Activated B cell treated with CpG ODN at 0.5 μM for 24 hours (primary cell): ENCODE measurements around the gene THOC7. TPM values are rescaled to one million over a fixed set of nuclear protein-coding genes. Genes with fewer than 3 reads are reported as not detected.

Experiments
- ATAC-seq: fragments of 200-7000 bp; cut with Tn5 transposase; one replicate; pipeline ENCODE4 v1.10.0; 2021; ENCODE audit warnings: low read depth, mild to moderate bottlenecking, moderate library complexity
- CTCF ChIA-PET: fragments of 350-600 bp; sonication (Branson Sonifier 250); formaldehyde crosslinking; loops from one replicate; lab custom pipeline; 2021; ENCODE audit warnings: antibody characterized with exemption; lab: Charles Lee
- POLR2A ChIA-PET: fragments of 350-600 bp; sonication (Branson Sonifier 250); formaldehyde crosslinking; loops from one replicate; lab custom pipeline; 2021; ENCODE audit warnings: antibody characterized with exemption; lab: Charles Lee
- DNase-seq: peaks from one replicate; pipeline ENCODE4 v3.0.0; 2022
- H3K27ac Mint-ChIP-seq: one replicate; pipeline ENCODE4 v1.8.0; 2020; ENCODE audit warnings: mixed read lengths
- H3K27me3 Mint-ChIP-seq: one replicate; pipeline ENCODE4 v1.8.0; 2021; ENCODE audit warnings: mixed read lengths
- H3K36me3 Mint-ChIP-seq: one replicate; pipeline ENCODE4 v1.8.0; 2021; ENCODE audit warnings: low read depth, mixed read lengths
- H3K4me1 Mint-ChIP-seq: one replicate; pipeline ENCODE4 v1.8.0; 2021; ENCODE audit warnings: mixed read lengths
- H3K4me3 Mint-ChIP-seq: one replicate; pipeline ENCODE4 v1.8.0; 2020; ENCODE audit warnings: mild to moderate bottlenecking, mixed read lengths
- H3K9me3 Mint-ChIP-seq: one replicate; pipeline ENCODE4 v1.8.0; 2020; ENCODE audit warnings: mixed read lengths
- intact Hi-C: fragments of 100-400 bp; cut with micrococcal nuclease; formaldehyde crosslinking; loops from one replicate; pipeline ENCODE4 v1.15.1; 2024
- total RNA-seq: library from RNA; stranded (reverse); gene quantifications from 2 replicates; pipeline ENCODE4 v1.2.3, GENCODE V29; 2022
- TF ChIP-seq, protein P1 (sequence below): fragments of 200-600 bp; IDR thresholded peaks from one replicate; pipeline ENCODE4 v1.8.0; 2022; ENCODE audit warnings: antibody characterized with exemption, mild to moderate bottlenecking

THOC7 gene
- total RNA-seq, 1 donor from 2014 or later, result 50.2 TPM

DNA sequence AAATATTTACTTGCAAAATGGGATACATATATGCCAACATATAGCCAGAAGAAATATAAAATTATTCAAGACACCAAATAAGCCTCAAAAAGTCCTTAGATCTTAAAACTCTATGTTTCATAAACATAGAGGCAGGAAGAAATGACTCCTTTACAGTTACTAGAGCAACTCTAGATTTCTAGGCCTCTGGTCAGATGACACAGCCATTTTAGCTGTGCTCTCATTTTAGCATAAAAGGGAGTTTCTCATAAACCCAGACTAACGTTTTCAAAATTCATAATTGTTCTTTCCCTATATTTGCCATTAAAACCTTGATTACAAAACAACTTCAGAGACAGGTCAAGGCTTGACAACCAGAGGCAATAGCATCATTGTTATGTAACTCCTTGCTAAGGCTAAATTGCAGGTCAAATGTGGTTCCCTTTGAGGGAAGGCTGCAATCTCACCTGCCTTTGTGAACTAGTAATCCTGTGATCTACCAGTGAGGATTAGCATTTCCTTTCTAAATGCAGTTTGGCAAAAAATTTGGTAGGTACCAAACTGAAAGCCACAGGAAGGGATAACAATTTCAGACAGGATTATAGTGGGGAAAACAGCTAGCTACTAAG, 8.2 kb downstream of the THOC7 start:
- peaks cover 5% of the 10 kb centered on the region for H3K4me1 Mint-ChIP-seq
- TF ChIP-seq, protein P1, sequence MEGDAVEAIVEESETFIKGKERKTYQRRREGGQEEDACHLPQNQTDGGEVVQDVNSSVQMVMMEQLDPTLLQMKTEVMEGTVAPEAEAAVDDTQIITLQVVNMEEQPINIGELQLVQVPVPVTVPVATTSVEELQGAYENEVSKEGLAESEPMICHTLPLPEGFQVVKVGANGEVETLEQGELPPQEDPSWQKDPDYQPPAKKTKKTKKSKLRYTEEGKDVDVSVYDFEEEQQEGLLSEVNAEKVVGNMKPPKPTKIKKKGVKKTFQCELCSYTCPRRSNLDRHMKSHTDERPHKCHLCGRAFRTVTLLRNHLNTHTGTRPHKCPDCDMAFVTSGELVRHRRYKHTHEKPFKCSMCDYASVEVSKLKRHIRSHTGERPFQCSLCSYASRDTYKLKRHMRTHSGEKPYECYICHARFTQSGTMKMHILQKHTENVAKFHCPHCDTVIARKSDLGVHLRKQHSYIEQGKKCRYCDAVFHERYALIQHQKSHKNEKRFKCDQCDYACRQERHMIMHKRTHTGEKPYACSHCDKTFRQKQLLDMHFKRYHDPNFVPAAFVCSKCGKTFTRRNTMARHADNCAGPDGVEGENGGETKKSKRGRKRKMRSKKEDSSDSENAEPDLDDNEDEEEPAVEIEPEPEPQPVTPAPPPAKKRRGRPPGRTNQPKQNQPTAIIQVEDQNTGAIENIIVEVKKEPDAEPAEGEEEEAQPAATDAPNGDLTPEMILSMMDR, result no peak
- POLR2A ChIA-PET, result no interaction called here
- H3K36me3 Mint-ChIP-seq, result no peaks in the 10 kb centered on the region
- H3K27ac Mint-ChIP-seq, result no peak overlapping the region
- H3K4me3 Mint-ChIP-seq, result no peak overlapping the region
- no peaks in the 10 kb centered on the region for H3K9me3 Mint-ChIP-seq
- CTCF ChIA-PET, result no interaction called here
- intact Hi-C loops, result no loop called here
- DNase-seq, result no peak
- H3K27me3 Mint-ChIP-seq, result no peaks in the 10 kb centered on the region
- no peak for ATAC-seq

DNA sequence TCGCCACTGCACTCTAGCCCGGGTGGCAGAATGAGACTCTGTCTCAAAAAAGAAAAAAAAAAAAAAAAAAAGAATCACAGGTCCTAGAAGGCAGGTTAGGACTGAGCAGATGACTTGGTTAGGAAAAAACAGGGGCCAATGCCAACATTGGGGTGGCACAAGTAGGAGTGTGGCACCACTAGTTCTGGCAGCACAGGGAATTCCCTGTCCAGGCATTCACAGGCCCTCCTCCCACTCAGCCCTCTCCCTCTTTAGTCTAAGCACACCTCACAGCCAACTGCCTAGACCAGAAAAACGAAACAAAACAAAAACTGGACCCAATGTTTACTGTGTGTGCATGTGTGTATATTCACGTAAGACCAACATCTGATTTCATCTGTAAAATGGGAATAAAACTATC, 10.5 kb downstream of the THOC7 start:
- POLR2A ChIA-PET, result interaction anchor here (0.7 kb wide), 2 partner anchors 18 to 140 kb away, joined by 4 to 8 read pairs; no protein-coding TSS in a partner anchor
- Mint-ChIP-seq H3K4me1 (peaks cover 2% of the 10 kb centered on the region), H3K27ac (no peak overlapping the region)

DNA sequence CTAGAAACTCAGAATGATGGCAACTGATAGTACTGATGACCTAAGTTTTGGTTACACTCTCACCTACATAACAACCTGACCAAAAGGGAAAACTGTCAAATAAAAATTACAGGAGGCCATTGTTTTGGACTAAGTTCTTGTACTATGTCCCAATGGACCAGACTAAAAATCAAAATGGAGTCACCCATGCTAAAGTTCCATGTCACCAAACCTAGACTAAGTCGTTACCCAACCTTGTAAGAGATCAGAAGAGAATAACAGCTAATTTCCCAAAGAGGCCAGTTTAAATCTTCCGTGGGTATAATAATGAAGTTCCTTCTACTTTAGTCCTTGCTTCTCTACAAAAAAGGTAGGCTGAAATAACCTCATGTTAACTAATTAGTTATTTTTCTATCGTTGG, 12.3 kb downstream of the THOC7 start:
- CTCF ChIA-PET, result no interaction called here
- POLR2A ChIA-PET, result no interaction called here

More for the DNA sequence above, 10.5 kb downstream of the THOC7 start:
- no peak overlapping the region for H3K4me3 Mint-ChIP-seq
- H3K9me3 Mint-ChIP-seq, result no peaks in the 10 kb centered on the region
- H3K36me3 Mint-ChIP-seq, result no peaks in the 10 kb centered on the region
- CTCF ChIA-PET, result no interaction called here
- no peak for DNase-seq
- ATAC-seq, result no peak
- intact Hi-C loops, result no loop called here
- TF ChIP-seq, protein P1, result no peak
- no peaks in the 10 kb centered on the region for H3K27me3 Mint-ChIP-seq

DNA sequence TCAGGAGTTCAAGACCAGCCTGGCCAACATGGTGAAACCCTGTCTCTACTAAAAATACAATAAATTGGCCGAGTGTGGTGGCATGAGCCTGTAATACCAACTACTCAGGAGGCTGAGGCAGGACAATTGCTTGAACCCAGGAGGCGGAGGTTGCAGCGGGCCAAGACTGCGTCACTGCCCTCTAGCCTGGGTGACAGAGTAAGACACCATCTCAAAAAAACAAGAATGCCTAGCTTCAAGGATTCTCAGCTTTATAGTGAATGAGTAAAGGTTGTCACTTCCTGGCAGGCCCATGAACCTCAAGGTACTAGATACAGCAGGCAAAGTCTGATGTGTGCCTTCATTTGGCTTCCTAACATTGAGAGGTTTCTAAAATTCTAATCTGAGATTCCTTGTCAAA, 14.4 kb downstream of the THOC7 start:
- no peaks in the 10 kb centered on the region for H3K4me1 Mint-ChIP-seq
- no peaks in the 10 kb centered on the region for H3K36me3 Mint-ChIP-seq
- intact Hi-C loops, result no loop called here
- H3K9me3 Mint-ChIP-seq, result no peaks in the 10 kb centered on the region
- TF ChIP-seq, protein P1, result no peak
- ATAC-seq (no peak), DNase-seq (no peak)
- ChIA-PET POLR2A (no interaction called here), CTCF (no interaction called here)
- H3K27ac Mint-ChIP-seq, result no peak overlapping the region
- H3K4me3 Mint-ChIP-seq, result no peak overlapping the region
- H3K27me3 Mint-ChIP-seq, result no peaks in the 10 kb centered on the region

More for the DNA sequence above, 12.3 kb downstream of the THOC7 start:
- DNase-seq (no peak), ATAC-seq (no peak)
- Mint-ChIP-seq H3K9me3 (no peaks in the 10 kb centered on the region), H3K4me3 (no peak overlapping the region), H3K36me3 (no peaks in the 10 kb centered on the region), H3K27me3 (no peaks in the 10 kb centered on the region), H3K27ac (no peak overlapping the region), H3K4me1 (no peaks in the 10 kb centered on the region)
- TF ChIP-seq, protein P1, result no peak
- intact Hi-C loops, result no loop called here

DNA sequence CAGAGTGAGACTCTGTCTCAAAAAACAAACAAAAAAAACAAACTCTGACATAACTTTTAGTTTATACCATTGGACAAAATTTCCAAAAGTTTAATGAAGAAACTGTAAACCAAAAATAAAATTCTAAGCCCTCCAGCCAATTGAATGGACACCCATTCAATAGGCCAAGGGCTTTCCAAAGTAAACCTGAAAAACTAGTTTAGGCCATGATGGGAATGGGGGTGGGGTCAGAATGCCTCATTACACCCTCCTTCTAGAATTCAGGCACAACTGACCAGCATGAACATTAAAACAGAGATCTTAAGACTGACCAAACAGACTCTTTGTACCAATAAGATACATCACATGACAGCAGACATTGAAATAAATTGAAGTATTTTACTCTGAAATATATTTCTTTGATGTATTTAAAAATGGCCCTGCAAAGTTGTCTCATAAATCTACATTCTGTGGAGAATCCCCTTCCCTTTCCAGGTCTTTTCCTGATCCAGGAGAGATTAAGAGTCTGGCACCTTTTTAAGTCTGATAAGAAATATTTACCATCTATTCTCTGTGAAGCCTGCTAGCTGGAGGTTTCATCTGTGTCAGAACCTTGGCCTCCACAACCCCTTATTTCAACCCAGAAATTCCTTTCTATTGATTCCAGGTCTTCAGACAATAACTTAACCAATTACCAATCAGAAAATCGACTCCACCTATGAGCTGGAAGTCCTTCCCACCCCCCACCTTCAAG, 15.7 kb downstream of the THOC7 start:
- POLR2A ChIA-PET, result no interaction called here

More for the DNA sequence above, 15.7 kb downstream of the THOC7 start:
- Mint-ChIP-seq H3K4me3 (no peak overlapping the region), H3K9me3 (no peaks in the 10 kb centered on the region), H3K36me3 (peaks cover 1% of the 10 kb centered on the region), H3K27me3 (no peaks in the 10 kb centered on the region), H3K4me1 (no peaks in the 10 kb centered on the region), H3K27ac (no peak overlapping the region)
- CTCF ChIA-PET, result no interaction called here
- intact Hi-C loops, result no loop called here
- ATAC-seq, result no peak
- DNase-seq, result no peak
- TF ChIP-seq, protein P1, result no peak
